Heart left ventricle (tissue), 16 donors: ENCODE results near the gene GLI2. TPM values are rescaled to one million over a fixed set of nuclear protein-coding genes. Genes with fewer than 3 reads are reported as not detected.

Source experiments
- ATAC-seq, 4 donors: fragments of 200-7000 bp; cut with Tn5 transposase; one replicate each; pipeline ENCODE4 v1.9.1; 2020 to 2022; ENCODE audit warnings: moderate library complexity in 4 of 4, mild to moderate bottlenecking in 3 of 4, moderate number of reproducible peaks in 1 of 4
- DNase-seq, 5 donors: peaks; one replicate each; pipeline ENCODE4 v3.0.0-alpha.2; 2020
- H3K27ac ChIP-seq, 12 donors: fragments of 200-600 bp; sonication (generic) in 4 of 12; one replicate each; pipeline versions ENCODE4 v1.5.0 to v1.8.0; 2016 to 2022; ENCODE audit warnings: mild to moderate bottlenecking in 2 of 12
- H3K27me3 ChIP-seq, 9 donors: fragments of 200-600 bp; sonication (generic) in 2 of 9; one replicate each; pipeline versions ENCODE4 v1.5.1 to v1.8.0; 2016 to 2022; ENCODE audit warnings: mild to moderate bottlenecking in 3 of 9
- H3K36me3 ChIP-seq, 9 donors: fragments of 200-600 bp; sonication (generic) in 2 of 9; one replicate each; pipeline versions ENCODE4 v1.5.0 to v1.8.0; 2018 to 2022; ENCODE audit warnings: mild to moderate bottlenecking in 2 of 9
- H3K4me1 ChIP-seq, 12 donors: fragments of 200-600 bp; sonication (generic) in 4 of 12; one replicate each; pipeline versions ENCODE4 v1.5.0 to v1.8.0; 2016 to 2022; ENCODE audit warnings: mild to moderate bottlenecking in 3 of 12
- H3K4me3 ChIP-seq, 12 donors: fragments of 200-600 bp; sonication (generic) in 4 of 12; one replicate each; pipeline versions ENCODE4 v1.5.0 to v1.8.0; 2017 to 2022; ENCODE audit warnings: mild to moderate bottlenecking in 9 of 12, moderate library complexity in 4 of 12
- H3K9me3 ChIP-seq, 12 donors: fragments of 200-600 bp; sonication (generic) in 4 of 12; one replicate each; pipeline versions ENCODE4 v1.5.0 to v1.8.0; 2016 to 2022; ENCODE audit warnings: mild to moderate bottlenecking in 1 of 12
- POLR2A ChIP-seq, 2 donors: fragments of 450-650 bp; IDR thresholded peaks; one replicate each; pipeline ENCODE4 v1.6.1; 2017; ENCODE audit warnings: antibody characterized with exemption in 2 of 2, mild to moderate bottlenecking in 2 of 2, moderate library complexity in 2 of 2
- WGBS, 4 donors: extraction: QIAGEN DNeasy Blood & Tissue Kit in 2 of 4; methylation state at CpG; one replicate each; pipeline versions ENCODE4 v1.1.5 to v1.1.7; 2013 to 2018; 5-methylcytosine and 5-hydroxymethylcytosine counted together
- intact Hi-C, 10 donors: fragments of 100-400 bp; cut with DNase I; formaldehyde crosslinking; loops; one replicate each; pipeline versions ENCODE4 v1.11.1 to v1.14.2; 2022
- polyA plus RNA-seq, 2 donors: library from polyadenylated mRNA; stranded (reverse); fragments of 200-250 nt; gene quantifications; one replicate each; pipeline ENCODE4 v1.2.3, GENCODE V29; 2013
- total RNA-seq, 9 donors: library from RNA; depleted of rRNA in 2 of 9; stranded (reverse); fragments of >200 nt in 2 of 9; fragmentation: NEBNext Ultra II Directional in 3 of 9; extraction: Animal tissue kit (Norgen Biotek cat#: 25700) in 3 of 9; gene quantifications; one replicate each; pipeline versions ENCODE4 v1.1.0 to v1.2.4, GENCODE V29; 2016 to 2023
- TF ChIP-seq, protein P1 (sequence below), 12 donors: fragments of 200-600 bp; sonication (generic) in 4 of 12; IDR thresholded peaks; one replicate each; pipeline versions ENCODE4 v1.5.0 to v1.8.0; 2018 to 2022; ENCODE audit warnings: antibody characterized with exemption in 12 of 12, mild to moderate bottlenecking in 5 of 12
- donor health status: ischemic (EF 13 %, LVEDD 7.1; RV severe dilation, severe dysfunction).
- donor health status: healthy with polysubstance abuse.
- donor health status: DM: no; HTN: yes; CAD: no.
- donor health status: DM: no; HTN: no; CAD: no.
- donor health status: ischemic (EF 25% LVEDD 6.9; RV normal size, moderate dysfunction).
- donor health status: ischemic (EF 25% LVEDD 5.7; RV mildly dilated, moderate dysfunction).
- donor health status: healthy.
- donor health status: DM: yes; HTN: yes; CAD: no.
- donor health status: ischemic (EF 35%, LVEDD 5.7; RV mildly dilated, moderate dysfunction).
- donor health status: nonischemic (EF 11% LVEDD 7.7; RV severe dilation, severe dysfunction).
- donor health status: DM: yes; HTN: yes; CAD: no.
- donor health status: PGD.
- donor health status: ischemic (EF 29% LVEDD 5.4; RV normal size, mild dysfunction).
- donor health status: nonischemic (EF 23%, LVEDD 6.1; RV moderate dilation, normal function).

GLI2 gene
- total and polyA plus RNA-seq, 11 donors: 0.30 to 4.1 (median 1.0) TPM

DNA sequence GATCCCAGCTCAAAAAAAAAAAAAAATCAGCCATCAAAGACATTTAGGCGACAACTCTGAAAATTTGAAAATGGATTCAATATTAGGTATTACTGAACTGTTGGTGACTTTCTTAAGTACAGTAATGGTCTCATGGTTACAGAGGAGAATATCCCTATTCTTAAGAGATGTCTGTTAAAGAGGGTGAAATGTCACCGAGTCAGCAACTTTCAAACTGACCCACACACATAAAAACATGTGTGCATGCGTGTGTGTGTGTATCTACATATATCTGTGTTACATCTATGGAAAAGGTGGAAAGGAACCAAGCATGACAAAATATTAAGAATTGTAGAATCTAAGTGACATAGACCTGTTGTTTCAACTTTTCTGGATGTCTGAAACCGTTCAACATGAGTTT, 41.6 kb upstream of the GLI2 start:
- TF ChIP-seq, protein P1, sequence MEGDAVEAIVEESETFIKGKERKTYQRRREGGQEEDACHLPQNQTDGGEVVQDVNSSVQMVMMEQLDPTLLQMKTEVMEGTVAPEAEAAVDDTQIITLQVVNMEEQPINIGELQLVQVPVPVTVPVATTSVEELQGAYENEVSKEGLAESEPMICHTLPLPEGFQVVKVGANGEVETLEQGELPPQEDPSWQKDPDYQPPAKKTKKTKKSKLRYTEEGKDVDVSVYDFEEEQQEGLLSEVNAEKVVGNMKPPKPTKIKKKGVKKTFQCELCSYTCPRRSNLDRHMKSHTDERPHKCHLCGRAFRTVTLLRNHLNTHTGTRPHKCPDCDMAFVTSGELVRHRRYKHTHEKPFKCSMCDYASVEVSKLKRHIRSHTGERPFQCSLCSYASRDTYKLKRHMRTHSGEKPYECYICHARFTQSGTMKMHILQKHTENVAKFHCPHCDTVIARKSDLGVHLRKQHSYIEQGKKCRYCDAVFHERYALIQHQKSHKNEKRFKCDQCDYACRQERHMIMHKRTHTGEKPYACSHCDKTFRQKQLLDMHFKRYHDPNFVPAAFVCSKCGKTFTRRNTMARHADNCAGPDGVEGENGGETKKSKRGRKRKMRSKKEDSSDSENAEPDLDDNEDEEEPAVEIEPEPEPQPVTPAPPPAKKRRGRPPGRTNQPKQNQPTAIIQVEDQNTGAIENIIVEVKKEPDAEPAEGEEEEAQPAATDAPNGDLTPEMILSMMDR (IDR thresholded peaks at IDR 0.05): no peak
- no peak for TF ChIP-seq POLR2A (IDR thresholded peaks at IDR 0.05)
- intact Hi-C loops: loop anchor here in 6 of 10 donors (2.0 to 10.0 kb wide), 3 partner anchors 377 to 661 kb away; no protein-coding TSS in a partner anchor
- H3K27ac ChIP-seq: no peak overlapping the region

DNA sequence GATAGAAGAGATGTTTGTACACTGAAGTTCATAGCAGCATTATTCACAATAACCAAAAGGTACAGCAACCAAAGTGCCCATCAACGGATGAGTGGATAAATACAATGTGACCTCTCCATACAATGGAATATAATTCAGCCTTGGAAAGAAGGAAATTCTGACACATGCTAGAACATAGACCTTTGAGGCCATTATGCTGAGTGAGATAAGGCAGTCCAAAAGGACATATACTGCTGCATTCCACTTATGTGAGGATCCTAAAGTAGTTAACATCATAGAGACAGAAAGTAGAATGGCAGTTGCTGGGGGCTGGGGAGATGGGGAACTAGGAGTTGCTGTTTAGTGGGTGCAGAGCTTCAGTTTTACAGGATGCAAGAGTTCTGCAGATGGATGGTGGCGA, 38.2 kb upstream of the GLI2 start:
- no peak overlapping the region for H3K4me3 ChIP-seq
- no peaks in the 10 kb centered on the region for H3K9me3 ChIP-seq
- intact Hi-C loops: loop anchor here in 2 of 10 donors (2.0 to 10.0 kb wide), 2 partner anchors 371 to 657 kb away; no protein-coding TSS in a partner anchor
- DNase-seq: no peak
- H3K4me1 ChIP-seq: peaks cover 0 to 5% (median 0%) of the 10 kb centered on the region in 12 donors
- no peaks in the 10 kb centered on the region for H3K36me3 ChIP-seq
- WGBS, 4 donors: 79 to 93% (median 89%) methylated on average over 2 of the region's 2 CpGs
- no peak for TF ChIP-seq POLR2A (IDR thresholded peaks at IDR 0.05)
- TF ChIP-seq, protein P1 (IDR thresholded peaks at IDR 0.05): no peak
- H3K27me3 ChIP-seq: peaks cover 0 to 51% (median 21%) of the 10 kb centered on the region in 9 donors
- no peak for ATAC-seq
- H3K27ac ChIP-seq: no peak overlapping the region

More for the DNA sequence above, 41.6 kb upstream of the GLI2 start:
- H3K27me3 ChIP-seq: peaks cover 0 to 58% (median 16%) of the 10 kb centered on the region in 9 donors
- no peaks in the 10 kb centered on the region for H3K36me3 ChIP-seq
- H3K9me3 ChIP-seq: no peaks in the 10 kb centered on the region
- WGBS, 4 donors: 71 to 83% (median 82%) methylated on average over 4 of the region's 4 CpGs
- no peak for ATAC-seq
- H3K4me1 ChIP-seq: peaks cover 0 to 5% (median 0%) of the 10 kb centered on the region in 12 donors
- no peak overlapping the region for H3K4me3 ChIP-seq
- DNase-seq: no peak

DNA sequence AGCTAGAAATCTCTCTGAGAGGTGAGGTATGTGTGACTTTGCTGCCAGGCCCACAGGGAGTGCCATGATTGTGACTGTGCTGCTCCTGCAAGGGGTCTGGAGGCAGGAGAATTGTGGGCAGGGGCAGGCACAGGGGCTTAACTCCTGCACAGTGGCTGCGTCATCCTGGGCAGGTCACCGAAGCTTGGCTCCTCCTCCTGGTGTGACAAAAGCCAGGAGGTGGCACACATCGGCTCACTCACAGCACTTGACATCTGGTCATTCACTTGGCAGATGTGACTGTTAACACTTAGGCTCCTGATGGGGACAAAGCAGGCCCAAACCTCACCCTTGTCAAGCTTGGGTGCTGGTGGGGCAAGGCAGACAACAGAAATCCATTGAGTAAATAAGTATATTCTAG, 36.4 kb upstream of the GLI2 start:
- peaks cover 0 to 5% (median 0%) of the 10 kb centered on the region in 12 donors for H3K4me1 ChIP-seq
- DNase-seq: no peak
- 20 to 59% (median 52%) methylated on average over 1 to 3 of the region's 3 CpGs for WGBS, 4 donors
- H3K27ac ChIP-seq: no peak overlapping the region
- no peak overlapping the region for H3K4me3 ChIP-seq
- intact Hi-C loops: loop anchor here in 1 of 10 donors (10.0 kb wide), 1 partner anchor 656 kb away; no protein-coding TSS in a partner anchor
- no peak for ATAC-seq
- TF ChIP-seq, protein P1 (IDR thresholded peaks at IDR 0.05): no peak
- no peak for TF ChIP-seq POLR2A (IDR thresholded peaks at IDR 0.05)
- H3K27me3 ChIP-seq: peaks cover 0 to 39% (median 17%) of the 10 kb centered on the region in 9 donors
- H3K36me3 ChIP-seq: no peaks in the 10 kb centered on the region
- H3K9me3 ChIP-seq: no peaks in the 10 kb centered on the region

DNA sequence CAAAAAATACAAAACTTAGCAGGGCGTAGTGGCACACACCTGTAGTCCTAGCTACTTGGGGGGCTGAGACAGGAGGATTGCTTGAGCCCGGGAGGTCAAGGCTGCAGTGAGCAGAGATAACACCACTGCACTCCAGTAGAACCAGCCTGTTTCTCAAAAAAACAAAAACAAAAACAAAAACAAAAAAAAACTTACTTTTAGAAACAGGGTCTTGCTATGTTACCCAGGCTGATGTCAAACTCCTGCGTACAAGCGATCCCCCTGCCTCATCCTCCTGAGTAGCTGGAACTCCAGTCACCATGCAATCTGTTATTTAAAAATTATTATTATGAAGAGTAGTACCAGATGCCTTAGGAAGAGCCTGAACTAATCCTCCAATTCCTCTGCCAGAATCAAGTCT, 35.0 kb upstream of the GLI2 start:
- TF ChIP-seq, protein P1 (IDR thresholded peaks at IDR 0.05): no peak
- TF ChIP-seq POLR2A (IDR thresholded peaks at IDR 0.05): no peak
- Histone ChIP-seq H3K27ac (no peak overlapping the region), H3K36me3 (no peaks in the 10 kb centered on the region), H3K27me3 (peaks cover 0 to 26% (median 8%) of the 10 kb centered on the region in 9 donors), H3K4me3 (no peak overlapping the region), H3K4me1 (peaks cover 0 to 5% (median 0%) of the 10 kb centered on the region in 12 donors), H3K9me3 (no peaks in the 10 kb centered on the region)
- WGBS, 4 donors: 80 to 92% (median 91%) methylated on average over 4 of the region's 4 CpGs
- ATAC-seq: no peak
- intact Hi-C loops: loop anchor here in 1 of 10 donors (10.0 kb wide), 1 partner anchor 634 kb away; no protein-coding TSS in a partner anchor
- no peak for DNase-seq
